Kidney (tissue), 14 donors: ENCODE results near the gene ARHGEF11. TPM values are rescaled to one million over a fixed set of nuclear protein-coding genes. Genes with fewer than 3 reads are reported as not detected.

Experiments
- DNase-seq, 5 donors: peaks; one replicate each; pipeline ENCODE4 v3.0.0-alpha.2; 2013 to 2020
- FAIRE-seq: peaks from 2 replicates; lab custom pipeline; 2012; peaks lifted over from hg19 to GRCh38; lab: Jason Lieb, UNC
- H3K27ac ChIP-seq, 2 donors: one replicate each; pipeline ENCODE4 v1.7.0; 2013; ENCODE audit warnings: low read depth in 2 of 2, low read length in 2 of 2, inconsistent platforms in 1 of 2
- H3K27me3 ChIP-seq: one replicate; pipeline ENCODE4 v1.7.1; 2013; ENCODE audit warnings: low read length, inconsistent platforms; ENCODE audit not compliant: control insufficient read depth, insufficient read depth
- H3K36me3 ChIP-seq, 3 donors: one replicate each; pipeline versions ENCODE4 v1.7.0 to v1.7.1; 2013; ENCODE audit warnings: low read length in 3 of 3, control low read depth in 1 of 3, inconsistent platforms in 1 of 3; ENCODE audit not compliant: insufficient read depth in 3 of 3, control insufficient read depth in 2 of 3
- H3K4me1 ChIP-seq, 3 donors: one replicate each; pipeline versions ENCODE4 v1.7.0 to v1.7.1; 2013; ENCODE audit warnings: low read length in 3 of 3, inconsistent platforms in 1 of 3, low read depth in 1 of 3; ENCODE audit not compliant: control insufficient read depth in 2 of 3, insufficient read depth in 2 of 3
- H3K4me3 ChIP-seq, 3 donors: one replicate each; pipeline versions ENCODE4 v1.7.0 to v1.8.1; 2013; ENCODE audit warnings: low read length in 3 of 3, control low read depth in 1 of 3, inconsistent platforms in 1 of 3
- H3K9ac ChIP-seq, 3 donors: one replicate each; pipeline versions ENCODE4 v1.7.0 to v1.7.1; 2013; ENCODE audit warnings: low read length in 3 of 3, control low read depth in 1 of 3, inconsistent platforms in 1 of 3
- H3K9me3 ChIP-seq, 3 donors: one replicate each; pipeline versions ENCODE4 v1.7.0 to v1.7.1; 2013; ENCODE audit warnings: low read length in 3 of 3, control low read depth in 1 of 3, inconsistent platforms in 1 of 3; ENCODE audit not compliant: control insufficient read depth in 2 of 3, insufficient read depth in 1 of 3
- intact Hi-C: fragments of 100-400 bp; cut with DNase I; formaldehyde crosslinking; loops from one replicate; pipeline ENCODE4 v1.11.1; 2022
- polyA plus RNA-seq: library from polyadenylated mRNA; stranded (reverse); fragments of 350-450 nt; fragmentation: Illumina TruSeq; extraction: RNeasy Lipid Tissue Mini Kit (QIAGEN cat#74804); gene quantifications from one replicate; pipeline ENCODE4 v1.2.3, GENCODE V29; 2014; ENCODE audit warnings: low read depth, low replicate concordance; ENCODE audit not compliant: insufficient read depth
- total RNA-seq: library from RNA; stranded (reverse); fragmentation: NEBNext Ultra II Directional; extraction: Animal tissue kit (Norgen Biotek cat#: 25700); gene quantifications from one replicate; pipeline ENCODE4 v1.2.1, GENCODE V29; 2021
- TF ChIP-seq, protein P1 (sequence below): IDR thresholded peaks from 3 replicates; pipeline ENCODE4 v1.5.1; 2012; ENCODE audit warnings: mild to moderate bottlenecking, moderate library complexity, borderline replicate concordance; ENCODE audit not compliant: insufficient read depth; ENCODE audit errors: extremely low read depth
- donor health status: control.
- donor health status: control.
- donor health status: control.
- donor health status: control.
- donor health status: control.
- donor health status: DM: yes; HTN: yes; CAD: no.
- donor health status: Normal renal cell carcinoma (clear cell type).

ARHGEF11 gene
- total and polyA plus RNA-seq, 2 donors from 2014 or later = 8.8 to 36.4 TPM

DNA sequence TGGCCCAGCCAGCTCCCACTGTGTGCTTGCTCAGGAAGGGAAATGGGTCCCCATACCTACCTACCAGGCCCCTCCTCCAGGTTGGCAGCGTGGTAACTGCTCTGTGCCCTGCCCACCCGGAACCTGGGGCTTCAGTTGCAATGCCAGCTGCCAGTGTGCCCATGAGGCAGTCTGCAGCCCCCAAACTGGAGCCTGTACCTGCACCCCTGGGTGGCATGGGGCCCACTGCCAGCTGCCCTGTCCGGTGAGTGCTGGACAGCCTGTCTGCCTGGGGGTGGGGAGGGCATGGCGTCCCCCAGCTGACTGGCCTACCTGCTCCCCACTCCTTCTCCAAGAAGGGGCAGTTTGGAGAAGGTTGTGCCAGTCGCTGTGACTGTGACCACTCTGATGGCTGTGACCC, 135.9 kb downstream of the ARHGEF11 start:
- no peaks in the 10 kb centered on the region for H3K4me1 ChIP-seq
- DNase-seq (peak in 1 of 5 donors; percentile 66), FAIRE-seq (no peak)
- intact Hi-C loops = no loop called here
- no peak overlapping the region for H3K4me3 ChIP-seq
- H3K27ac ChIP-seq = no peak overlapping the region
- H3K9ac ChIP-seq = no peak overlapping the region
- peaks cover 0 to 3% (median 0%) of the 10 kb centered on the region in 3 donors for H3K36me3 ChIP-seq
- H3K27me3 ChIP-seq = no peaks in the 10 kb centered on the region
- TF ChIP-seq, protein P1, sequence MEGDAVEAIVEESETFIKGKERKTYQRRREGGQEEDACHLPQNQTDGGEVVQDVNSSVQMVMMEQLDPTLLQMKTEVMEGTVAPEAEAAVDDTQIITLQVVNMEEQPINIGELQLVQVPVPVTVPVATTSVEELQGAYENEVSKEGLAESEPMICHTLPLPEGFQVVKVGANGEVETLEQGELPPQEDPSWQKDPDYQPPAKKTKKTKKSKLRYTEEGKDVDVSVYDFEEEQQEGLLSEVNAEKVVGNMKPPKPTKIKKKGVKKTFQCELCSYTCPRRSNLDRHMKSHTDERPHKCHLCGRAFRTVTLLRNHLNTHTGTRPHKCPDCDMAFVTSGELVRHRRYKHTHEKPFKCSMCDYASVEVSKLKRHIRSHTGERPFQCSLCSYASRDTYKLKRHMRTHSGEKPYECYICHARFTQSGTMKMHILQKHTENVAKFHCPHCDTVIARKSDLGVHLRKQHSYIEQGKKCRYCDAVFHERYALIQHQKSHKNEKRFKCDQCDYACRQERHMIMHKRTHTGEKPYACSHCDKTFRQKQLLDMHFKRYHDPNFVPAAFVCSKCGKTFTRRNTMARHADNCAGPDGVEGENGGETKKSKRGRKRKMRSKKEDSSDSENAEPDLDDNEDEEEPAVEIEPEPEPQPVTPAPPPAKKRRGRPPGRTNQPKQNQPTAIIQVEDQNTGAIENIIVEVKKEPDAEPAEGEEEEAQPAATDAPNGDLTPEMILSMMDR = no peak
- H3K9me3 ChIP-seq = no peaks in the 10 kb centered on the region

DNA sequence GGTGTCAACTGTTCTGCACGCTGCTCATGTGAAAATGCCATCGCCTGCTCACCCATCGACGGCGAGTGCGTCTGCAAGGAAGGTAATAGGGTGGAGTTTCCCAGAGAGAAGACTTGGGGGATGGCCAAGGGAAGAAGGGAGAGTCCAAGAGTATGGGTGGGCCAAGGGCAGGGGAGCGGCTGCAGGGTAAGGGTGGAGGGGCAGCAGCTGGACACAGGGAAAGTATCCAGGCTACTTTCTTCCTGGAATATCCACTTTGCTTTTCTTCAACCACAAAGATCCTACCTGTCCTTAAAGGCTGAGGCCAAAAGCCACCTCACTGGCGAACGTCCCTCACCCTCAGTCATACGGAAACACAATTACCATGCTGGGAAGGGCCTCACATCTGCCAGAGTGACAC, 136.6 kb downstream of the ARHGEF11 start:
- Histone ChIP-seq H3K27ac (no peak overlapping the region), H3K9me3 (no peaks in the 10 kb centered on the region), H3K36me3 (peaks cover 0 to under 1% (median 0%) of the 10 kb centered on the region in 3 donors), H3K4me3 (no peak overlapping the region), H3K27me3 (no peaks in the 10 kb centered on the region), H3K4me1 (no peaks in the 10 kb centered on the region), H3K9ac (no peak overlapping the region)
- intact Hi-C loops = no loop called here
- no peak for FAIRE-seq
- DNase-seq = peak in 1 of 5 donors; percentile 54
- TF ChIP-seq, protein P1 = no peak

DNA sequence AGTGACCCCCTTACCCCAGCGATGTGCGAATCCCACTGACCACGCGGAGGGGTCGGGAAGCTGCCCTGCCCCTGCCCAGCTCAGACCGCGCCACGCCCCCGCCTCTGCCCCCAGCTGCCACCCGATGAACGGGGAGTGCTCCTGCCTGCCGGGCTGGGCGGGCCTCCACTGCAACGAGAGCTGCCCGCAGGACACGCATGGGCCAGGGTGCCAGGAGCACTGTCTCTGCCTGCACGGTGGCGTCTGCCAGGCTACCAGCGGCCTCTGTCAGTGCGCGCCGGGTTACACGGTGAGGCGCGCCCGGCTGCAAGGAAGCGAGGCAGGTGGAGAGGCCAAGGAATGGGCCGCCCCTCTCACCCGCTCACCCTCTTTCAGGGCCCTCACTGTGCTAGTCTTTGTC, 137.0 kb downstream of the ARHGEF11 start:
- intact Hi-C loops = no loop called here
- H3K27me3 ChIP-seq = no peaks in the 10 kb centered on the region
- H3K9ac ChIP-seq = no peak overlapping the region
- no peak overlapping the region for H3K27ac ChIP-seq
- no peaks in the 10 kb centered on the region for H3K36me3 ChIP-seq
- TF ChIP-seq, protein P1 = no peak
- H3K9me3 ChIP-seq = no peaks in the 10 kb centered on the region
- H3K4me3 ChIP-seq = no peak overlapping the region
- peaks cover 0 to 4% (median 0%) of the 10 kb centered on the region in 3 donors for H3K4me1 ChIP-seq
- DNase-seq (peak in 1 of 5 donors; percentile 64), FAIRE-seq (no peak)
